ENCODE results near the gene NASP. TPM values are rescaled to one million over a fixed set of nuclear protein-coding genes. Genes with fewer than 3 reads are reported as not detected.

Gene NASP
- total and polyA plus RNA-seq, 2 donors (not counting 3 experiments of a cell fraction or from before 2014, with no cell fraction given): 101 to 149 TPM

- peaks cover 8 to 12% of the 10 kb centered on the region in 2 experiments for H3K36me3 ChIP-seq (ENCODE audit: control insufficient read depth in 2 of 2, extremely low read depth in 1 of 2, insufficient read depth in 2 of 2, low read length in 2 of 2)
- BruUV-seq (replicated peaks): no TSS peak
- no peak overlapping the region for H3K4me2 ChIP-seq (ENCODE audit: insufficient read depth, low read length)
- H3K9me3 ChIP-seq (replicated peaks; ENCODE audit: control insufficient read depth, insufficient read depth, low read length): no peaks in the 10 kb centered on the region
- ChIA-PET CTCF (no interaction called here), POLR2A (no interaction called here)
- H3K27me3 ChIP-seq (ENCODE audit: control insufficient read depth in 2 of 2, insufficient read depth in 2 of 2, low read length in 2 of 2): no peaks in the 10 kb centered on the region
- DNase-seq (ENCODE audit: low read depth, low spot score) (no peak), FAIRE-seq (no peak)
- no peak overlapping the region for H2AFZ ChIP-seq (ENCODE audit: low read depth, low read length)
- dilution Hi-C loops (cut with MboI; ENCODE audit: extremely low pct_ligation_motif_present, low sequenced_read_pairs) (no loop called here), intact Hi-C loops (cut with micrococcal nuclease) (no loop called here)
- H3K9me1 ChIP-seq (replicated peaks; ENCODE audit: control insufficient read depth, extremely low read depth, insufficient read depth, low read length): no peaks in the 10 kb centered on the region
- H4K20me1 ChIP-seq (replicated peaks; ENCODE audit: control insufficient read depth, extremely low read depth, insufficient read depth, low read length): no peaks in the 10 kb centered on the region
- no peak for TF ChIP-seq POLR2AphosphoS5 (IDR thresholded peaks at IDR 0.05; ENCODE audit: insufficient read depth, low read depth, low read length)
- TF ChIP-seq EZH2 (IDR thresholded peaks at IDR 0.05; ENCODE audit: borderline replicate concordance, low read depth, low read length, severe bottlenecking): no peak
- H3K27ac ChIP-seq (ENCODE audit: insufficient read depth, low read depth, low read length): no peak overlapping the region
- H3K4me1 ChIP-seq (ENCODE audit: control insufficient read depth, extremely low read depth, insufficient read depth, low read length): peaks cover 28% of the 10 kb centered on the region
- H3K4me3 ChIP-seq (replicated peaks in 1 of 3; ENCODE audit: insufficient read depth in 1 of 3, low read depth in 1 of 3, low read length in 3 of 3): no peak overlapping the region
- no peaks in the 10 kb centered on the region for H3K79me2 ChIP-seq (ENCODE audit: control insufficient read depth, insufficient read depth, low read length)
- no peak overlapping the region for H3K9ac ChIP-seq (replicated peaks; ENCODE audit: extremely low read depth, insufficient read depth, low read length)
Measured at GRCh38 chr1:45610589-45611226, 26.9 kb downstream of the NASP start.

- H3K4me3 ChIP-seq (replicated peaks in 1 of 3; ENCODE audit: insufficient read depth in 1 of 3, low read depth in 1 of 3, low read length in 3 of 3): no peak overlapping the region
- intact Hi-C loops (cut with micrococcal nuclease) (no loop called here), dilution Hi-C loops (cut with MboI; ENCODE audit: extremely low pct_ligation_motif_present, low sequenced_read_pairs) (no loop called here)
- no peaks in the 10 kb centered on the region for H3K9me3 ChIP-seq (replicated peaks; ENCODE audit: control insufficient read depth, insufficient read depth, low read length)
- no peak overlapping the region for H3K9ac ChIP-seq (replicated peaks; ENCODE audit: extremely low read depth, insufficient read depth, low read length)
- H4K20me1 ChIP-seq (replicated peaks; ENCODE audit: control insufficient read depth, extremely low read depth, insufficient read depth, low read length): no peaks in the 10 kb centered on the region
- no peaks in the 10 kb centered on the region for H3K27me3 ChIP-seq (ENCODE audit: control insufficient read depth in 2 of 2, insufficient read depth in 2 of 2, low read length in 2 of 2)
- H3K79me2 ChIP-seq (ENCODE audit: control insufficient read depth, insufficient read depth, low read length): no peaks in the 10 kb centered on the region
- no peak overlapping the region for H3K4me2 ChIP-seq (ENCODE audit: insufficient read depth, low read length)
- H3K9me1 ChIP-seq (replicated peaks; ENCODE audit: control insufficient read depth, extremely low read depth, insufficient read depth, low read length): no peaks in the 10 kb centered on the region
- no peak for FAIRE-seq
- no peak for TF ChIP-seq EZH2 (IDR thresholded peaks at IDR 0.05; ENCODE audit: borderline replicate concordance, low read depth, low read length, severe bottlenecking)
- no peak for TF ChIP-seq MYC (IDR thresholded peaks at IDR 0.05; ENCODE audit: low read depth, low read length)
- no peak for TF ChIP-seq CTCF (IDR thresholded peaks at IDR 0.05; ENCODE audit: extremely low read depth in 1 of 2, insufficient read depth in 1 of 2, low read depth in 1 of 2, low read length in 2 of 2)
- no peak for DNase-seq (ENCODE audit: low read depth, low spot score)
- POLR2A ChIA-PET: no interaction called here
- peaks cover 12 to 21% of the 10 kb centered on the region in 2 experiments for H3K36me3 ChIP-seq (ENCODE audit: control insufficient read depth in 2 of 2, extremely low read depth in 1 of 2, insufficient read depth in 2 of 2, low read length in 2 of 2)
- H3K4me1 ChIP-seq (ENCODE audit: control insufficient read depth, extremely low read depth, insufficient read depth, low read length): peaks cover 29% of the 10 kb centered on the region
- H2AFZ ChIP-seq (ENCODE audit: low read depth, low read length): no peak overlapping the region
- H3K27ac ChIP-seq (ENCODE audit: insufficient read depth, low read depth, low read length): no peak overlapping the region
- CTCF ChIA-PET: interaction anchor here (1.0 kb wide), 2 partner anchors 12 to 13 kb away, joined by 3 to 4 read pairs; no protein-coding TSS in a partner anchor
- BruUV-seq (replicated peaks): no TSS peak
Measured at GRCh38 chr1:45612941-45613579, 29.2 kb downstream of the NASP start.

Measured in endothelial cell of umbilical vein (primary cell).